Astrocyte of the spinal cord (primary cell): Measurements from ENCODE around the gene SMARCC1.

Source experiments
- DNase-seq: peaks from one replicate; pipeline ENCODE4 v3.0.0; 2011; ENCODE audit warnings: low read depth, low spot score
- H3K4me3 ChIP-seq: 2 replicates; pipeline ENCODE4 v1.5.1; 2011; ENCODE audit warnings: low read depth, mild to moderate bottlenecking, low read length, moderate library complexity
- in situ Hi-C: cut with HindIII; loops from 2 replicates; pipeline ENCODE4 v1.10.0; 2017; ENCODE audit warnings: low sequenced_read_pairs
- TF ChIP-seq, protein P1 (sequence below): IDR thresholded peaks from 2 replicates; pipeline ENCODE4 v1.5.1; 2012; ENCODE audit warnings: low read depth, mild to moderate bottlenecking, low read length, inconsistent platforms

The SMARCC1 gene

DNA sequence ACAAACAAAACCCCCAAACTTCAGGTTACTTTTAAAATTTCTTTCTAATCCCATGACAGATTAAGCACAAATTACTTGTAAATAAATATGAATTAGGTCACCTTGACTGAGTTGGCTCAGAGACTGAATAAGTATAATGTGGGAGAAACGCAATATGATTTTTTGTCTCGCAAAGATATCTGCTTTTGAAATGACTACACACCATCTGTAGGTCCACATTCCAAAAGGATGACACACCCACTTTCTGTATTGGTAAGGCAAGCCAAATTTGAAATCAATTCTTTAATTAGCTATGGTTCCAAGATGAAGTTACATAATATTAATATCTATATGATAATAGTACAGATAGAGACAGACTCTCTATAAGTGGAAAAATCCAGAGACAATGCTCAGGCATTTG, 136.1 kb downstream of the SMARCC1 start:
- TF ChIP-seq, protein P1, sequence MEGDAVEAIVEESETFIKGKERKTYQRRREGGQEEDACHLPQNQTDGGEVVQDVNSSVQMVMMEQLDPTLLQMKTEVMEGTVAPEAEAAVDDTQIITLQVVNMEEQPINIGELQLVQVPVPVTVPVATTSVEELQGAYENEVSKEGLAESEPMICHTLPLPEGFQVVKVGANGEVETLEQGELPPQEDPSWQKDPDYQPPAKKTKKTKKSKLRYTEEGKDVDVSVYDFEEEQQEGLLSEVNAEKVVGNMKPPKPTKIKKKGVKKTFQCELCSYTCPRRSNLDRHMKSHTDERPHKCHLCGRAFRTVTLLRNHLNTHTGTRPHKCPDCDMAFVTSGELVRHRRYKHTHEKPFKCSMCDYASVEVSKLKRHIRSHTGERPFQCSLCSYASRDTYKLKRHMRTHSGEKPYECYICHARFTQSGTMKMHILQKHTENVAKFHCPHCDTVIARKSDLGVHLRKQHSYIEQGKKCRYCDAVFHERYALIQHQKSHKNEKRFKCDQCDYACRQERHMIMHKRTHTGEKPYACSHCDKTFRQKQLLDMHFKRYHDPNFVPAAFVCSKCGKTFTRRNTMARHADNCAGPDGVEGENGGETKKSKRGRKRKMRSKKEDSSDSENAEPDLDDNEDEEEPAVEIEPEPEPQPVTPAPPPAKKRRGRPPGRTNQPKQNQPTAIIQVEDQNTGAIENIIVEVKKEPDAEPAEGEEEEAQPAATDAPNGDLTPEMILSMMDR: no peak
- in situ Hi-C loops: no loop called here
- no peak for DNase-seq
- H3K4me3 ChIP-seq: no peak overlapping the region

GRCh38 chr3:47643092-47643491, 138.6 kb downstream of the SMARCC1 start:
- TF ChIP-seq, protein P1: no peak
- in situ Hi-C loops: no loop called here
- DNase-seq: no peak
- no peak overlapping the region for H3K4me3 ChIP-seq

DNA sequence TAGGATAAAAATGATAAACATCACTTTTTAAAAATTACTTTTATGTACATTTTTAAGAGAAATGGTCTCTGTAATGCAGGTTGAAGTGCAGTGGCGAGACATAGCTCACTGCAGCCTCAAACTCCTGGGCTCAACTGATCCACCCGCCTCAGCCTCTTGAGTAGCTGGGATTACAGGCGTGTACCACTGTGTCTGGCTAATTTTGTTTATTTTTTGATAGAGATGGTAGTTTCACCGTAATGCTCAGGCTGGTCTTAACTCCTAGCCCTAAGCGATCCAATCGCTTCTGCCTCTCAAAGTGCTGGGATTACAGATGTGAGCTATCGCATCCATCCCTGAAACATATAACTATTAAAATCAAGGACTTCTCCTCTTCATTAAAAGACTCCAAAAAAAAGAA, 140.0 kb downstream of the SMARCC1 start:
- TF ChIP-seq, protein P1: no peak
- in situ Hi-C loops: no loop called here
- no peak overlapping the region for H3K4me3 ChIP-seq
- DNase-seq: no peak

DNA sequence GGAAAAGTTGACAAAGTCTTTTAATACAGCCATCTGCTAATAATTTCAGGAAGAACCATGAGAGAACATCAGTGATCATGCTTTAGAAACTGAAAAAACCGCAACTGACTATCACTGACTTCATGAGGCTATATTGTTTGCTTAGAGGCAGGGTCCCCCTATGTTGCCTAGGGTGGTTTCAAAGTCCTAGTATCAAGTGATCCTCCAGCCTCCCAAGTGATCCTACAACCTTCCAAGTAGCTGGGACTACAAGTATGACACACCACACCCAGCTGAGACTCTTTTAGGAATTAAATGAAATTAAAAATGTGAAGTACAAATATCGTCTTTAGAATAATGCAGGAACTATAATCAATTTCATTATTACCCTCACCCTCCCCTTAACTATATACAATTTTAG, 144.8 kb downstream of the SMARCC1 start:
- no peak overlapping the region for H3K4me3 ChIP-seq
- in situ Hi-C loops: no loop called here
- no peak for DNase-seq
- TF ChIP-seq, protein P1: no peak

DNA sequence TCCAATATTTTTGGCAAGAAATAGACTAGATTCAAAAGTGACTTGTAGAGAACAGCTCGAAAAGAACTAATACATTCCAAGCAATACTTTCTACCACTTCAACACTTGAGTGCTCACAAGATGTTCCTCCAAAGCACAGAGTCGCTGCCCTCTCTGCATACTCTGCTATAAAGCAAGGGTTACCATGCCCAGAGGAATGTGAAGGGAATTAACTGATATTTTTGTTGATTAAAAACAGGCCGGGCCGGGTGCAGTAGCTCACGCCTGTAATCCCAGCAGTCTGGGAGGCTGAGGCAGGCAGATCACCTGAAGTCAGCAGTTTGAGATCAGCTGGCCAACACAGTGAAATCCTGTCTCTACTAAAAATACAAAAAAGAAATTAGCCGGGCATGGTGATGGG, 145.5 kb downstream of the SMARCC1 start:
- no peak for DNase-seq
- H3K4me3 ChIP-seq: no peak overlapping the region
- in situ Hi-C loops: no loop called here
- TF ChIP-seq, protein P1: no peak

DNA sequence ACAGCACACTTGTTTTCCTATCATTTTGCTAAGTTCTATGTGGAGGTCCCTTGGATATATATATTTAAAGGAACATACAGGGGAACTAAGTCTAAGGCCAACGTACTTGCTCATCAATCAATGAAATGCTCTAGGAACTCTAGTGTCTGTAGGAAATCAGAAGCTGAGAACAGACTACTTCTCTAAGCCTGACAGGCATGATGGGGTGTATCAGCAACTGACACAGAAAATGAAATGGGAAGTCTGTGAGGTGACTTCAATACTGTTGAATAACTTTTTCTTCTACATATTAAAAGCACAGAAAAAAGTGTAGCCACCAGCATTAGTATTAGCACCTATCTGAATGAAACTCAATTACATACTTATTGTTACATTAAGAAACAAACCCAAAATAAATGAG, 146.2 kb downstream of the SMARCC1 start:
- in situ Hi-C loops: no loop called here
- no peak overlapping the region for H3K4me3 ChIP-seq
- no peak for DNase-seq
- TF ChIP-seq, protein P1: no peak

- in situ Hi-C loops: no loop called here
- DNase-seq: no peak
- TF ChIP-seq, protein P1: no peak
- no peak overlapping the region for H3K4me3 ChIP-seq
Observed at GRCh38 chr3:47634996-47635395, 146.7 kb downstream of the SMARCC1 start.
